CD4-positive, CD25-positive, alpha-beta regulatory T cell (primary cell): ENCODE results near the gene MAPKAP1. TPM values are rescaled to one million over a fixed set of nuclear protein-coding genes. Genes with fewer than 3 reads are reported as not detected.

ENCODE experiments used
- ATAC-seq, 2 donors: fragments of 150-1000 bp; cut with Tn5 transposase; one replicate each; pipeline ENCODE4 v1.10.0; 2021; ENCODE audit warnings: low read depth in 2 of 2, moderate number of reproducible peaks in 2 of 2, moderate library complexity in 1 of 2
- DNase-seq, 3 donors: peaks; one replicate each; pipeline versions ENCODE4 v3.0.0 to v3.0.0-alpha.2; 2012 to 2022; ENCODE audit warnings: mixed read lengths in 1 of 3
- H3K27ac ChIP-seq: one replicate; pipeline ENCODE4 v1.7.0; 2013; ENCODE audit warnings: mild to moderate bottlenecking, low read length; ENCODE audit not compliant: insufficient read depth, poor library complexity, severe bottlenecking
- H3K27me3 ChIP-seq: one replicate; pipeline ENCODE4 v1.7.0; 2013; ENCODE audit warnings: low read length; ENCODE audit not compliant: control insufficient read depth, insufficient read depth
- H3K36me3 ChIP-seq: one replicate; pipeline ENCODE4 v1.7.0; 2013; ENCODE audit warnings: mild to moderate bottlenecking, low read length, moderate library complexity; ENCODE audit not compliant: control insufficient read depth, insufficient read depth
- H3K4me1 ChIP-seq: 2 replicates; pipeline ENCODE4 v1.7.0; 2013; ENCODE audit warnings: mild to moderate bottlenecking, low read length; ENCODE audit not compliant: insufficient read depth, control insufficient read depth, poor library complexity, severe bottlenecking
- H3K4me3 ChIP-seq: one replicate; pipeline ENCODE4 v1.7.0; 2013; ENCODE audit warnings: low read depth, mild to moderate bottlenecking, low read length, moderate library complexity
- H3K9me3 ChIP-seq, 2 experiments: 1 replicate in 1 of 2; 2 replicates in 1 of 2; pipeline ENCODE4 v1.7.0; 2013; ENCODE audit warnings: low read length in 2 of 2, mild to moderate bottlenecking in 1 of 2, moderate library complexity in 1 of 2; ENCODE audit not compliant: control insufficient read depth in 2 of 2
- H3K27ac Mint-ChIP-seq, 3 donors: one replicate each; pipeline ENCODE4 v1.8.0; 2020 to 2022; ENCODE audit warnings: mild to moderate bottlenecking in 3 of 3, mixed read lengths in 3 of 3, moderate library complexity in 2 of 3
- H3K27me3 Mint-ChIP-seq: one replicate; pipeline ENCODE4 v1.8.0; 2022; ENCODE audit warnings: mild to moderate bottlenecking, mixed read lengths
- H3K36me3 Mint-ChIP-seq: one replicate; pipeline ENCODE4 v1.8.0; 2020; ENCODE audit warnings: mixed read lengths
- H3K4me1 Mint-ChIP-seq, 4 donors: one replicate each; pipeline ENCODE4 v1.8.0; 2020 to 2022; ENCODE audit warnings: mixed read lengths in 4 of 4, mild to moderate bottlenecking in 1 of 4
- H3K4me3 Mint-ChIP-seq, 4 donors: one replicate each; pipeline ENCODE4 v1.8.0; 2020 to 2022; ENCODE audit warnings: mild to moderate bottlenecking in 4 of 4, mixed read lengths in 4 of 4, moderate library complexity in 3 of 4
- H3K9me3 Mint-ChIP-seq, 7 donors: one replicate each; pipeline ENCODE4 v1.8.0; 2020 to 2022; ENCODE audit warnings: mixed read lengths in 7 of 7, mild to moderate bottlenecking in 3 of 7, moderate library complexity in 2 of 7
- polyA plus RNA-seq, 4 donors: library from polyadenylated mRNA; unstranded; fragments of 300-500 nt; fragmentation: Illumina TruSeq; gene quantifications; one replicate each; pipeline ENCODE4 v1.2.3, GENCODE V29; 2021
- total RNA-seq: library from RNA; stranded (reverse); gene quantifications from one replicate; pipeline ENCODE4 v1.2.3, GENCODE V29; 2022

The MAPKAP1 gene
- total and polyA plus RNA-seq, 5 donors from 2014 or later: 40.8 to 53.2 (median 47.3) TPM

- H3K27me3 Mint-ChIP-seq: no peaks in the 10 kb centered on the region
Measured at GRCh38 chr9:125497906-125498305, 209.1 kb downstream of the MAPKAP1 start.

GRCh38 chr9:125497478-125497877 lies 209.5 kb downstream of the MAPKAP1 start:
- no peak overlapping the region for H3K4me3 Mint-ChIP-seq

More at GRCh38 chr9:125497906-125498305, 209.1 kb downstream of the MAPKAP1 start:
- H3K36me3 ChIP-seq: peaks cover 2% of the 10 kb centered on the region
- H3K27ac ChIP-seq: no peak overlapping the region
- no peaks in the 10 kb centered on the region for H3K9me3 Mint-ChIP-seq
- no peak overlapping the region for H3K4me3 Mint-ChIP-seq
- no peak for ATAC-seq
- no peaks in the 10 kb centered on the region for H3K4me1 ChIP-seq
- no peaks in the 10 kb centered on the region for H3K9me3 ChIP-seq
- no peak overlapping the region for H3K4me3 ChIP-seq
- H3K36me3 Mint-ChIP-seq: peaks cover 26% of the 10 kb centered on the region
- H3K4me1 Mint-ChIP-seq: peaks cover 0 to 11% (median 7%) of the 10 kb centered on the region in 4 donors
- H3K27ac Mint-ChIP-seq: no peak overlapping the region
- no peaks in the 10 kb centered on the region for H3K27me3 ChIP-seq
- DNase-seq: no peak

GRCh38 chr9:125496313-125496834 lies 210.6 kb downstream of the MAPKAP1 start:
- no peak overlapping the region for H3K4me3 Mint-ChIP-seq
- Histone ChIP-seq H3K4me1 (no peaks in the 10 kb centered on the region), H3K36me3 (peaks cover 2% of the 10 kb centered on the region), H3K4me3 (no peak overlapping the region), H3K27ac (no peak overlapping the region), H3K27me3 (no peaks in the 10 kb centered on the region), H3K9me3 (no peaks in the 10 kb centered on the region)
- no peaks in the 10 kb centered on the region for H3K27me3 Mint-ChIP-seq
- no peaks in the 10 kb centered on the region for H3K9me3 Mint-ChIP-seq
- peaks cover 22% of the 10 kb centered on the region for H3K36me3 Mint-ChIP-seq
- H3K4me1 Mint-ChIP-seq: peaks cover 0 to 11% (median 7%) of the 10 kb centered on the region in 4 donors
- ATAC-seq (no peak), DNase-seq (no peak)
- H3K27ac Mint-ChIP-seq: no peak overlapping the region

More at GRCh38 chr9:125497478-125497877, 209.5 kb downstream of the MAPKAP1 start:
- H3K27ac ChIP-seq: no peak overlapping the region
- H3K36me3 Mint-ChIP-seq: peaks cover 26% of the 10 kb centered on the region
- H3K27ac Mint-ChIP-seq: no peak overlapping the region
- no peaks in the 10 kb centered on the region for H3K4me1 ChIP-seq
- DNase-seq: no peak
- H3K9me3 Mint-ChIP-seq: no peaks in the 10 kb centered on the region
- H3K4me3 ChIP-seq: no peak overlapping the region
- H3K36me3 ChIP-seq: peaks cover 2% of the 10 kb centered on the region
- H3K9me3 ChIP-seq: no peaks in the 10 kb centered on the region
- H3K4me1 Mint-ChIP-seq: peaks cover 0 to 11% (median 7%) of the 10 kb centered on the region in 4 donors
- H3K27me3 Mint-ChIP-seq: no peaks in the 10 kb centered on the region
- no peak for ATAC-seq
- no peaks in the 10 kb centered on the region for H3K27me3 ChIP-seq

GRCh38 chr9:125495172-125496119 lies 211.6 kb downstream of the MAPKAP1 start:
- Histone ChIP-seq H3K27me3 (no peaks in the 10 kb centered on the region), H3K27ac (no peak overlapping the region), H3K4me3 (no peak overlapping the region), H3K4me1 (no peaks in the 10 kb centered on the region), H3K36me3 (peaks cover 1% of the 10 kb centered on the region), H3K9me3 (no peaks in the 10 kb centered on the region)
- Mint-ChIP-seq H3K27me3 (no peaks in the 10 kb centered on the region), H3K9me3 (no peaks in the 10 kb centered on the region), H3K4me1 (peaks cover 0 to 11% (median 7%) of the 10 kb centered on the region in 4 donors), H3K4me3 (no peak overlapping the region), H3K36me3 (peaks cover 15% of the 10 kb centered on the region), H3K27ac (peak overlapping the region in 1 of 3 donors; percentile 32)
- no peak for DNase-seq
- no peak for ATAC-seq

- peak overlapping the region in 1 of 3 donors; percentile 32 for H3K27ac Mint-ChIP-seq
- H3K4me1 ChIP-seq: no peaks in the 10 kb centered on the region
- H3K4me3 Mint-ChIP-seq: no peak overlapping the region
- H3K36me3 Mint-ChIP-seq: peaks cover 15% of the 10 kb centered on the region
- H3K4me1 Mint-ChIP-seq: peaks cover 0 to 11% (median 7%) of the 10 kb centered on the region in 4 donors
- H3K9me3 ChIP-seq: no peaks in the 10 kb centered on the region
- no peaks in the 10 kb centered on the region for H3K36me3 ChIP-seq
- no peaks in the 10 kb centered on the region for H3K27me3 ChIP-seq
- DNase-seq: no peak
- H3K4me3 ChIP-seq: no peak overlapping the region
- H3K27me3 Mint-ChIP-seq: no peaks in the 10 kb centered on the region
- ATAC-seq: no peak
- H3K27ac ChIP-seq: no peak overlapping the region
- no peaks in the 10 kb centered on the region for H3K9me3 Mint-ChIP-seq
Measured at GRCh38 chr9:125494653-125494915, 212.4 kb downstream of the MAPKAP1 start.

GRCh38 chr9:125493881-125494652 lies 212.9 kb downstream of the MAPKAP1 start:
- H3K27me3 ChIP-seq: no peaks in the 10 kb centered on the region
- no peaks in the 10 kb centered on the region for H3K36me3 ChIP-seq
- DNase-seq: no peak
- Mint-ChIP-seq H3K27me3 (no peaks in the 10 kb centered on the region), H3K9me3 (no peaks in the 10 kb centered on the region), H3K4me1 (peaks cover 0 to 11% (median 8%) of the 10 kb centered on the region in 4 donors), H3K4me3 (no peak overlapping the region), H3K36me3 (peaks cover 20% of the 10 kb centered on the region), H3K27ac (no peak overlapping the region)
- H3K4me1 ChIP-seq: no peaks in the 10 kb centered on the region
- no peaks in the 10 kb centered on the region for H3K9me3 ChIP-seq
- H3K27ac ChIP-seq: no peak overlapping the region
- H3K4me3 ChIP-seq: no peak overlapping the region
- ATAC-seq: no peak

- H3K4me3 ChIP-seq: no peak overlapping the region
- no peak for DNase-seq
- Mint-ChIP-seq H3K9me3 (no peaks in the 10 kb centered on the region), H3K36me3 (peaks cover 19% of the 10 kb centered on the region), H3K4me3 (no peak overlapping the region), H3K27me3 (no peaks in the 10 kb centered on the region), H3K27ac (no peak overlapping the region), H3K4me1 (peaks cover 0 to 11% (median 8%) of the 10 kb centered on the region in 4 donors)
- H3K4me1 ChIP-seq: no peaks in the 10 kb centered on the region
- no peak for ATAC-seq
- no peak overlapping the region for H3K27ac ChIP-seq
- no peaks in the 10 kb centered on the region for H3K9me3 ChIP-seq
- no peaks in the 10 kb centered on the region for H3K27me3 ChIP-seq
- no peaks in the 10 kb centered on the region for H3K36me3 ChIP-seq
Measured at GRCh38 chr9:125493384-125493783, 213.6 kb downstream of the MAPKAP1 start.
